ENCODE results near the gene ATP1B2. TPM values are rescaled to one million over a fixed set of nuclear protein-coding genes. Genes with fewer than 3 reads are reported as not detected.

The ATP1B2 gene
- total and polyA plus RNA-seq, 2 of the 8 experiments (the other 6 are each of a cell fraction or from before 2014, with no cell fraction given): 9.1 to 21.0 TPM

- Histone ChIP-seq H2AK5ac (ENCODE audit: low read depth, low read length) (no peak overlapping the region), H3K27ac (ENCODE audit: low read depth, low read length) (no peak overlapping the region), H3K27me3 (replicated peaks in 1 of 4; ENCODE audit: control insufficient read depth in 3 of 4, extremely low read depth in 1 of 4, insufficient read depth in 3 of 4, low read length in 3 of 4) (no peaks in the 10 kb centered on the region), H4K20me1 (replicated peaks in 1 of 2; ENCODE audit: control insufficient read depth in 1 of 2, insufficient read depth in 2 of 2, low read length in 2 of 2) (no peaks in the 10 kb centered on the region), H4K91ac (replicated peaks; ENCODE audit: insufficient read length, low read length) (no peak overlapping the region), H3K9me3 (ENCODE audit: insufficient read depth in 2 of 2, low read depth in 1 of 2, low read length in 1 of 2) (no peaks in the 10 kb centered on the region), H2AFZ (ENCODE audit: low read length) (no peak overlapping the region), H2BK120ac (replicated peaks; ENCODE audit: low read depth, low read length) (no peak overlapping the region), H2BK5ac (ENCODE audit: low read depth, low read length) (no peak overlapping the region), H2BK20ac (ENCODE audit: low read length) (no peak overlapping the region), H4K5ac (ENCODE audit: insufficient read length, low read depth, low read length) (peak overlapping the region; percentile 2), H3K14ac (ENCODE audit: insufficient read length) (no peak overlapping the region), H3K23me2 (ENCODE audit: low read depth, low read length) (peaks cover 8% of the 10 kb centered on the region), H3K4me2 (ENCODE audit: insufficient read depth in 1 of 2, low read depth in 2 of 2, low read length in 2 of 2) (peak overlapping the region; percentile 72 to 77), H2BK15ac (ENCODE audit: low read length) (no peak overlapping the region), H3K79me1 (ENCODE audit: low read depth, low read length) (peaks cover 2% of the 10 kb centered on the region; the same call in 1 of the 2 replicates), H3K23ac (ENCODE audit: insufficient read length) (no peak overlapping the region), H3K18ac (ENCODE audit: extremely low read depth, low read length) (no peak overlapping the region), H3K9ac (replicated peaks in 1 of 4; ENCODE audit: extremely low read depth in 1 of 4, low read depth in 3 of 4, low read length in 3 of 4) (peak overlapping the region in 1 of 4 experiments; percentile 64; a peak in 1 of 7 replicates), H4K8ac (ENCODE audit: extremely low read depth, insufficient read depth, low read length) (no peak overlapping the region), H3K56ac (replicated peaks; ENCODE audit: insufficient read length, low read depth, low read length) (no peak overlapping the region), H3K79me2 (ENCODE audit: control insufficient read depth in 1 of 2, insufficient read depth in 2 of 2, low read length in 2 of 2) (peaks cover 0 to 3% of the 10 kb centered on the region in 2 experiments; a peak in 1 of 4 replicates), H3K4ac (replicated peaks; ENCODE audit: insufficient read length, low read depth, low read length) (no peak overlapping the region), H3K4me3 (ENCODE audit: extremely low read depth in 1 of 4, insufficient read depth in 2 of 4, low read depth in 3 of 4, low read length in 4 of 4) (peak overlapping the region; percentile 72 to 98 (median 76); a peak in 7 of 8 replicates), H3K36me3 (ENCODE audit: control insufficient read depth in 2 of 4, insufficient read depth in 4 of 4, low read length in 3 of 4) (peaks cover 0 to 4% (median 0%) of the 10 kb centered on the region in 4 experiments; a peak in 1 of 8 replicates), H3K4me1 (replicated peaks in 1 of 4; ENCODE audit: control insufficient read depth in 3 of 4, insufficient read depth in 4 of 4, low read length in 3 of 4) (peaks cover 2 to 10% (median 4%) of the 10 kb centered on the region in 4 experiments; a peak in 5 of 7 replicates), H2BK12ac (ENCODE audit: low read depth, low read length) (no peak overlapping the region)
- ChIA-PET POLR2A (ENCODE audit: partially characterized antibody) (interaction anchor here (1.4 to 79.4 kb wide), 6 partner anchors 11 to 95 kb away, joined by 4 to 2272 read pairs (median 20); partner anchors contain the start of genes ATP1B2, EFNB3, FXR2 and MPDU1), CTCF (ENCODE audit: partially characterized antibody) (interaction anchor here (0.9 to 3.7 kb wide), 8 partner anchors 12 to 86 kb away, joined by 3 to 23 read pairs (median 7); partner anchors contain the start of genes TP53 and WRAP53)
- 94% methylated on average over 7 of the region's 7 CpGs; no CpG with 5 or more reads in 1 of the 2 experiments for WGBS, 2 experiments (ENCODE audit: extremely low coverage in 1 of 2, insufficient coverage in 1 of 2, insufficient read length in 1 of 2, insufficient replicate concordance in 2 of 2, low coverage in 1 of 2, low lambda C conversion rate in 2 of 2, missing lambda C conversion rate in 1 of 2)
- DNase-seq (ENCODE audit: low read depth in 1 of 2, low spot score in 2 of 2) (no peak), FAIRE-seq (no peak)
- TF ChIP-seq MAX (IDR thresholded peaks at IDR 0.05): no peak
- TF ChIP-seq CHD2 (IDR thresholded peaks at IDR 0.05; ENCODE audit: low read length): no peak
- no peak for TF ChIP-seq SRF (IDR thresholded peaks at IDR 0.05; ENCODE audit: low read depth, low read length)
- no peak for TF ChIP-seq E2F6 (IDR thresholded peaks at IDR 0.05)
- no peak for TF ChIP-seq RNF2 (IDR thresholded peaks at IDR 0.05; ENCODE audit: borderline replicate concordance, low read depth, low read length, missing control alignments, poor library complexity, severe bottlenecking)
- TF ChIP-seq MAFK (IDR thresholded peaks at IDR 0.05; ENCODE audit: low read depth, low read length): no peak
- no peak for TF ChIP-seq CTCF (IDR thresholded peaks at IDR 0.05; ENCODE audit: control extremely low read depth in 1 of 3, insufficient read depth in 1 of 3, low read depth in 1 of 3, low read length in 3 of 3)
- no peak for TF ChIP-seq EP300 (IDR thresholded peaks at IDR 0.05; ENCODE audit: borderline replicate concordance in 1 of 2, low read depth in 2 of 2, low read length in 2 of 2)
Observed at GRCh38 chr17:7626307-7626706, 24.4 kb upstream of the ATP1B2 start.

Data from H1 (cell line).